GM04503 (cell line): ENCODE data around the gene CRIM1.

Source experiments
- DNase-seq: peaks from one replicate; pipeline ENCODE4 v3.0.0-alpha.2; 2012; ENCODE audit warnings: low read depth

CRIM1 gene

GRCh38 chr2:36430549-36430948 is 75.0 kb downstream of the CRIM1 start:
- DNase-seq = no peak

- no peak for DNase-seq
Measured at GRCh38 chr2:36432479-36432878, 76.9 kb downstream of the CRIM1 start.

GRCh38 chr2:36433311-36434217 is 78.0 kb downstream of the CRIM1 start:
- peak; percentile 55 for DNase-seq

- peak; percentile 98 for DNase-seq
Measured at GRCh38 chr2:36438449-36438977, 82.9 kb downstream of the CRIM1 start.

- DNase-seq = no peak
Measured at GRCh38 chr2:36439084-36439483, 83.5 kb downstream of the CRIM1 start.

- DNase-seq = no peak
Measured at GRCh38 chr2:36441065-36441625, 85.6 kb downstream of the CRIM1 start.

- DNase-seq = peak; percentile 76
Measured at GRCh38 chr2:36441816-36442215, 86.2 kb downstream of the CRIM1 start.

GRCh38 chr2:36444216-36444936 is 88.8 kb downstream of the CRIM1 start:
- DNase-seq = no peak

GRCh38 chr2:36445185-36445866 is 89.7 kb downstream of the CRIM1 start:
- DNase-seq = no peak

- DNase-seq = no peak
Measured at GRCh38 chr2:36446294-36446693, 90.7 kb downstream of the CRIM1 start.

- DNase-seq = no peak
Measured at GRCh38 chr2:36449213-36449612, 93.6 kb downstream of the CRIM1 start.

- no peak for DNase-seq
Measured at GRCh38 chr2:36449943-36450392, 94.4 kb downstream of the CRIM1 start.

- DNase-seq = peak; percentile 73
Measured at GRCh38 chr2:36450466-36451196, 95.1 kb downstream of the CRIM1 start.

GRCh38 chr2:36451512-36451911 is 95.9 kb downstream of the CRIM1 start:
- DNase-seq = no peak

GRCh38 chr2:36452260-36452659 is 96.7 kb downstream of the CRIM1 start:
- DNase-seq = peak; percentile 69

GRCh38 chr2:36453652-36454051 is 98.1 kb downstream of the CRIM1 start:
- no peak for DNase-seq

GRCh38 chr2:36455011-36455410 is 99.4 kb downstream of the CRIM1 start:
- DNase-seq = no peak

GRCh38 chr2:36455788-36456187 is 100.2 kb downstream of the CRIM1 start:
- peak; percentile 39 for DNase-seq

GRCh38 chr2:36456227-36457175 is 100.9 kb downstream of the CRIM1 start:
- DNase-seq = peak; percentile 42

GRCh38 chr2:36458106-36458505 is 102.5 kb downstream of the CRIM1 start:
- no peak for DNase-seq
